GM21360 (cell line): Measurements from ENCODE around the gene PLPP1.

Experiments
- ATAC-seq: cut with Tn5 transposase; IDR thresholded peaks from one replicate; pipeline ENCODE4 v1.9.1; 2021; ENCODE audit warnings: mild to moderate bottlenecking, moderate library complexity; ENCODE audit not compliant: unreplicated experiment

The PLPP1 gene

GRCh38 chr5:55534436-55535198, at the start of gene PLPP1:
PLPP1 (minus strand) TSS chr5:55534964; CDS start chr5:55534629, 335 bp downstream.
- peak; percentile 71 for ATAC-seq

- no peak for ATAC-seq
These were observed 48.8 kb upstream of the PLPP1 start for GRCh38 chr5:55583578-55583977.

- no peak for ATAC-seq
These were observed 47.5 kb upstream of the PLPP1 start for GRCh38 chr5:55582256-55582655.

- ATAC-seq: no peak
These were observed 45.3 kb upstream of the PLPP1 start for GRCh38 chr5:55580042-55580441.

GRCh38 chr5:55578771-55579170, 44.0 kb upstream of the PLPP1 start:
- ATAC-seq: no peak

- ATAC-seq: no peak
These were observed 42.7 kb upstream of the PLPP1 start for GRCh38 chr5:55577353-55578060.

GRCh38 chr5:55576661-55577060, 41.9 kb upstream of the PLPP1 start:
- no peak for ATAC-seq

- ATAC-seq: no peak
These were observed 41.2 kb upstream of the PLPP1 start for GRCh38 chr5:55575815-55576583.

- ATAC-seq: no peak
These were observed 37.8 kb upstream of the PLPP1 start for GRCh38 chr5:55572600-55572999.

- ATAC-seq: no peak
These were observed 37.3 kb upstream of the PLPP1 start for GRCh38 chr5:55572020-55572419.

- ATAC-seq: no peak
These were observed 35.8 kb upstream of the PLPP1 start for GRCh38 chr5:55570570-55570969.

GRCh38 chr5:55570026-55570425, 35.3 kb upstream of the PLPP1 start:
- no peak for ATAC-seq

- ATAC-seq: no peak
These were observed 34.7 kb upstream of the PLPP1 start for GRCh38 chr5:55569513-55569865.

- no peak for ATAC-seq
These were observed 34.1 kb upstream of the PLPP1 start for GRCh38 chr5:55568654-55569512.

- peak; percentile 82 for ATAC-seq
These were observed 30.0 kb upstream of the PLPP1 start for GRCh38 chr5:55564721-55565120.

- no peak for ATAC-seq
These were observed 23.7 kb upstream of the PLPP1 start for GRCh38 chr5:55558484-55558883.

- ATAC-seq: no peak
These were observed 22.4 kb upstream of the PLPP1 start for GRCh38 chr5:55557123-55557522.

- no peak for ATAC-seq
These were observed 19.9 kb upstream of the PLPP1 start for GRCh38 chr5:55554585-55555202.

- no peak for ATAC-seq
These were observed 17.1 kb upstream of the PLPP1 start for GRCh38 chr5:55551904-55552303.

GRCh38 chr5:55551358-55551757, 16.6 kb upstream of the PLPP1 start:
- no peak for ATAC-seq
